NB4 (cell line): ENCODE measurements around the gene GALNT17.

Experiments used
- DNase-seq: peaks from one replicate; pipeline ENCODE4 v3.0.0; 2010; ENCODE audit warnings: low read depth
- H3K4me3 ChIP-seq: one replicate; pipeline ENCODE4 v1.5.1; 2011; ENCODE audit warnings: mild to moderate bottlenecking, low read depth, low read length, moderate library complexity
- CTCF ChIP-seq: IDR thresholded peaks from one replicate; pipeline ENCODE4 v1.5.1; 2012; ENCODE audit warnings: low read depth, low read length
- MAX ChIP-seq: IDR thresholded peaks from 2 replicates; pipeline ENCODE4 v1.6.1; 2011; ENCODE audit warnings: low read depth, low read length
- MYC ChIP-seq: IDR thresholded peaks from 2 replicates; pipeline ENCODE4 v1.6.1; 2011; ENCODE audit warnings: low read depth, low read length
- POLR2A ChIP-seq: IDR thresholded peaks from 2 replicates; pipeline ENCODE4 v1.6.1; 2011; ENCODE audit warnings: mild to moderate bottlenecking; ENCODE audit not compliant: insufficient read length; ENCODE audit errors: extremely low read depth

The GALNT17 gene

GRCh38 chr7:71311576-71311975, 179.6 kb downstream of the GALNT17 start:
- H3K4me3 ChIP-seq, result no peak overlapping the region
- TF ChIP-seq MAX, result no peak
- no peak for TF ChIP-seq MYC
- TF ChIP-seq CTCF, result no peak
- TF ChIP-seq POLR2A, result no peak
- no peak for DNase-seq

- no peak for TF ChIP-seq CTCF
- TF ChIP-seq MAX, result no peak
- no peak for TF ChIP-seq POLR2A
- no peak for TF ChIP-seq MYC
- no peak overlapping the region for H3K4me3 ChIP-seq
- DNase-seq, result no peak
Measured at GRCh38 chr7:71312755-71313490, 181.0 kb downstream of the GALNT17 start.

GRCh38 chr7:71313553-71313952, 181.6 kb downstream of the GALNT17 start:
- TF ChIP-seq MYC (no peak), CTCF (no peak), POLR2A (no peak), MAX (no peak)
- DNase-seq, result no peak

GRCh38 chr7:71320916-71321315, 189.0 kb downstream of the GALNT17 start:
- no peak overlapping the region for H3K4me3 ChIP-seq
- TF ChIP-seq MAX, result no peak
- no peak for TF ChIP-seq POLR2A
- DNase-seq, result no peak

More at GRCh38 chr7:71313553-71313952, 181.6 kb downstream of the GALNT17 start:
- H3K4me3 ChIP-seq, result no peak overlapping the region

- TF ChIP-seq CTCF, result no peak
- TF ChIP-seq POLR2A, result no peak
- no peak for TF ChIP-seq MAX
- no peak for TF ChIP-seq MYC
- no peak for DNase-seq
- no peak overlapping the region for H3K4me3 ChIP-seq
Measured at GRCh38 chr7:71322201-71322600, 190.3 kb downstream of the GALNT17 start.

GRCh38 chr7:71323726-71324125, 191.8 kb downstream of the GALNT17 start:
- no peak overlapping the region for H3K4me3 ChIP-seq

More at GRCh38 chr7:71323726-71324125, 191.8 kb downstream of the GALNT17 start:
- no peak for DNase-seq
- TF ChIP-seq MYC, result no peak
- no peak for TF ChIP-seq MAX
- TF ChIP-seq POLR2A, result no peak
- no peak for TF ChIP-seq CTCF
